Left renal cortex interstitium (tissue), 4 donors: ENCODE results near the gene FIBCD1. TPM values are rescaled to one million over a fixed set of nuclear protein-coding genes. Genes with fewer than 3 reads are reported as not detected.
A peak's percentile ranks its signal among the peaks of the same experiment; 100 is the strongest.
"Not testable (repeated sequence)": the region's sequence is repeated elsewhere in the genome, so short reads cannot be mapped to it uniquely, and the experiment has no call there.

Source experiments
- DNase-seq, 4 donors: peaks; one replicate each; pipeline ENCODE4 v3.0.0-alpha.2; 2013; ENCODE audit warnings: low read depth in 4 of 4, low spot score in 2 of 4, missing footprints in 1 of 4
- polyA plus RNA-seq, 4 donors: library from polyadenylated mRNA; unstranded; fragments of 120-200 nt; gene quantifications; one replicate each; pipeline ENCODE4 v1.2.1, GENCODE V29; 2013; ENCODE audit not compliant: insufficient read length in 4 of 4

Gene FIBCD1
- polyA plus RNA-seq, 4 donors = 0.29 to 0.54 (median 0.38) TPM

GRCh38 chr9:130955947-130956621 lies 17.0 kb upstream of the FIBCD1 start:
- DNase-seq = peak in 3 of 4 donors; percentile 39 to 55 (median 40)

- not testable (repeated sequence) for DNase-seq
Measured at GRCh38 chr9:130954925-130955324, 15.9 kb upstream of the FIBCD1 start.

- DNase-seq = no peak
Measured at GRCh38 chr9:130954317-130954716, 15.3 kb upstream of the FIBCD1 start.

- DNase-seq = no peak
Measured at GRCh38 chr9:130952065-130952762, 13.2 kb upstream of the FIBCD1 start.

- no peak for DNase-seq
Measured at GRCh38 chr9:130950039-130950311, 10.9 kb upstream of the FIBCD1 start.

- DNase-seq = no peak
Measured at GRCh38 chr9:130949188-130950038, 10.4 kb upstream of the FIBCD1 start.

GRCh38 chr9:130948266-130948665 lies 9.2 kb upstream of the FIBCD1 start:
- DNase-seq = no peak

GRCh38 chr9:130947618-130948140 lies 8.6 kb upstream of the FIBCD1 start:
- DNase-seq = no peak

GRCh38 chr9:130946766-130947617 lies 7.9 kb upstream of the FIBCD1 start:
- DNase-seq = no peak

- DNase-seq = no peak
Measured at GRCh38 chr9:130945173-130945572, 6.1 kb upstream of the FIBCD1 start.

GRCh38 chr9:130944510-130945058 lies 5.5 kb upstream of the FIBCD1 start:
- DNase-seq = no peak

- no peak for DNase-seq
Measured at GRCh38 chr9:130943777-130944176, 4.7 kb upstream of the FIBCD1 start.

- DNase-seq = no peak
Measured at GRCh38 chr9:130943221-130943620, 4.2 kb upstream of the FIBCD1 start.

GRCh38 chr9:130942679-130943078 lies 3.6 kb upstream of the FIBCD1 start:
- no peak for DNase-seq

- no peak for DNase-seq
Measured at GRCh38 chr9:130942084-130942483, 3.0 kb upstream of the FIBCD1 start.

- DNase-seq = no peak
Measured at GRCh38 chr9:130940693-130941576, 1.9 kb upstream of the FIBCD1 start.

- DNase-seq = no peak
Measured at GRCh38 chr9:130940027-130940549, 1.0 kb upstream of the FIBCD1 start.

GRCh38 chr9:130939405-130940026 lies 469 bp upstream of the FIBCD1 start:
- no peak for DNase-seq
